Panc1 (cell line): Measurements from ENCODE around the gene ZNF346. TPM values are rescaled to one million over a fixed set of nuclear protein-coding genes. Genes with fewer than 3 reads are reported as not detected.

Experiments used
- ATAC-seq: fragments of 200-7000 bp; cut with Tn5 transposase; 2 replicates; pipeline ENCODE4 v1.9.1; 2020; ENCODE audit warnings: mild to moderate bottlenecking, moderate library complexity
- BruUV-seq: library from RNA; stranded (reverse); fragments of 400-500 nt; replicated peaks from 2 replicates; lab custom pipeline; 2021; lab: Mats Ljungman, UMichigan
- CTCF ChIA-PET: fragments of 300-600 bp; sonication (Branson Sonifier 250); formaldehyde crosslinking; loops from one replicate; lab custom pipeline; 2022; ENCODE audit warnings: antibody characterized with exemption; lab: Charles Lee
- POLR2A ChIA-PET: fragments of 300-600 bp; sonication (Branson Sonifier 250); formaldehyde crosslinking; loops from one replicate; lab custom pipeline; 2022; ENCODE audit warnings: antibody characterized with exemption; lab: Charles Lee
- DNase-seq: peaks from one replicate; pipeline ENCODE4 v3.0.0-alpha.2; 2010; ENCODE audit warnings: low read depth, low spot score
- H3K27ac ChIP-seq: 2 replicates; pipeline ENCODE4 v1.5.1; 2011; ENCODE audit warnings: mild to moderate bottlenecking, low read length, inconsistent platforms
- H3K27me3 ChIP-seq: fragments of 200-500 bp; sonication (Bioruptor generic); 2 replicates; pipeline ENCODE4 v1.6.0; 2014; ENCODE audit warnings: low read length, inconsistent platforms; ENCODE audit not compliant: control insufficient read depth, insufficient read depth
- H3K36me3 ChIP-seq: fragments of 200-500 bp; sonication (Bioruptor generic); 2 replicates; pipeline ENCODE4 v1.5.1; 2014; ENCODE audit warnings: inconsistent platforms, mild to moderate bottlenecking, low read length, moderate library complexity; ENCODE audit not compliant: control insufficient read depth, insufficient read depth
- H3K4me1 ChIP-seq: 2 replicates; pipeline ENCODE4 v1.5.1; 2011; ENCODE audit warnings: inconsistent platforms, mild to moderate bottlenecking, low read length, moderate library complexity; ENCODE audit not compliant: control insufficient read depth, insufficient read depth
- H3K4me3 ChIP-seq, 2 experiments: 2 replicates each; pipeline ENCODE4 v1.5.1; 2011 to 2012; ENCODE audit warnings: low read depth in 2 of 2, low read length in 2 of 2, mild to moderate bottlenecking in 2 of 2, inconsistent platforms in 1 of 2, moderate library complexity in 1 of 2
- H3K9me3 ChIP-seq: fragments of 200-500 bp; sonication (Bioruptor generic); 2 replicates; pipeline ENCODE4 v1.5.1; 2014; ENCODE audit warnings: low read depth, mild to moderate bottlenecking, inconsistent platforms, low read length, moderate library complexity; ENCODE audit not compliant: control insufficient read depth, insufficient read depth
- POLR2AphosphoS5 ChIP-seq: IDR thresholded peaks from 2 replicates; pipeline ENCODE4 v1.6.1; 2012; ENCODE audit warnings: mild to moderate bottlenecking, low read depth, low read length, moderate library complexity
- SIN3A ChIP-seq: IDR thresholded peaks from 2 replicates; pipeline ENCODE4 v1.6.1; 2012; ENCODE audit warnings: low read depth, mild to moderate bottlenecking, low read length, moderate library complexity, borderline replicate concordance; ENCODE audit not compliant: insufficient read depth
- TCF7L2 ChIP-seq: IDR thresholded peaks from 2 replicates; pipeline ENCODE4 v1.6.1; 2011; ENCODE audit warnings: mild to moderate bottlenecking, low read depth, low read length, inconsistent platforms
- in situ Hi-C: cut with HindIII; loops from 2 replicates; pipeline ENCODE4 v1.10.0; 2016; ENCODE audit warnings: low sequenced_read_pairs, low pct_unique_long_range_greater_than_20kb
- intact Hi-C: fragments of 100-400 bp; cut with micrococcal nuclease; formaldehyde crosslinking; loops from one replicate; pipeline ENCODE4 v1.10.0; 2022; ENCODE audit not compliant: unreplicated experiment
- total RNA-seq: library from RNA; stranded (reverse); gene quantifications from one replicate; pipeline ENCODE4 v1.2.1, GENCODE V29; 2021; ENCODE audit not compliant: unreplicated experiment
- TF ChIP-seq, protein P1 (sequence below): fragments of 450-650 bp; IDR thresholded peaks from 2 replicates; pipeline ENCODE4 v1.5.1; 2017; ENCODE audit warnings: mild to moderate bottlenecking
- TF ChIP-seq, protein P2 (sequence below), 2 experiments: IDR thresholded peaks; 2 replicates each; pipeline ENCODE4 v1.6.1; 2011 to 2012; ENCODE audit warnings: low read depth in 2 of 2, control low read depth in 1 of 2, low read length in 1 of 2, mild to moderate bottlenecking in 1 of 2, moderate library complexity in 1 of 2; ENCODE audit not compliant: insufficient read depth in 1 of 2

Gene ZNF346
- total RNA-seq, 1 experiment from 2014 or later = 21.3 TPM

DNA sequence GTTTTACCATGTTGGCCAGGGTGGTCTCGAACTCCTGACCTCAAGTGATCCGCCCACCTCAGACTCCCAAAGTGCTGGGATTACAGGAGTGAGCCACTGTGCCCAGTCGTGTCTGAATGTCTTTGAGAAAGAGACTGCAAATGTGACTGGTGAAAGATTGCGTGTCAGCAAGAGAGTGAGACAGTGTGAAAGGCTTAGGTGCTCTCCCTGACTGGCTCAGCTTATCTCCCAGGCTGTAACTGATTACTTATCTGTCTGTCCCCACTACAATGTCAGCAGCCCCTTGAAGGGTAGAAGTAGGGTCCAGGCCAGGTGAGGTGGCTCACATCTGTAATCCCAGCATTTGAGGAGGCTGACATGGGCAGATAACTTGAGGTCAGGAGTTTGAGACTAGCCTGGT is 60.9 kb downstream of the ZNF346 start:
- Histone ChIP-seq H3K36me3 (no peaks in the 10 kb centered on the region), H3K27ac (no peak overlapping the region), H3K4me1 (no peaks in the 10 kb centered on the region), H3K9me3 (no peaks in the 10 kb centered on the region), H3K4me3 (no peak overlapping the region), H3K27me3 (no peaks in the 10 kb centered on the region)
- BruUV-seq = no TSS peak
- in situ Hi-C loops = no loop called here
- intact Hi-C loops = no loop called here
- ChIA-PET POLR2A (no interaction called here), CTCF (no interaction called here)
- ATAC-seq (no peak), DNase-seq (no peak)
- TF ChIP-seq, protein P1, sequence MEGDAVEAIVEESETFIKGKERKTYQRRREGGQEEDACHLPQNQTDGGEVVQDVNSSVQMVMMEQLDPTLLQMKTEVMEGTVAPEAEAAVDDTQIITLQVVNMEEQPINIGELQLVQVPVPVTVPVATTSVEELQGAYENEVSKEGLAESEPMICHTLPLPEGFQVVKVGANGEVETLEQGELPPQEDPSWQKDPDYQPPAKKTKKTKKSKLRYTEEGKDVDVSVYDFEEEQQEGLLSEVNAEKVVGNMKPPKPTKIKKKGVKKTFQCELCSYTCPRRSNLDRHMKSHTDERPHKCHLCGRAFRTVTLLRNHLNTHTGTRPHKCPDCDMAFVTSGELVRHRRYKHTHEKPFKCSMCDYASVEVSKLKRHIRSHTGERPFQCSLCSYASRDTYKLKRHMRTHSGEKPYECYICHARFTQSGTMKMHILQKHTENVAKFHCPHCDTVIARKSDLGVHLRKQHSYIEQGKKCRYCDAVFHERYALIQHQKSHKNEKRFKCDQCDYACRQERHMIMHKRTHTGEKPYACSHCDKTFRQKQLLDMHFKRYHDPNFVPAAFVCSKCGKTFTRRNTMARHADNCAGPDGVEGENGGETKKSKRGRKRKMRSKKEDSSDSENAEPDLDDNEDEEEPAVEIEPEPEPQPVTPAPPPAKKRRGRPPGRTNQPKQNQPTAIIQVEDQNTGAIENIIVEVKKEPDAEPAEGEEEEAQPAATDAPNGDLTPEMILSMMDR = no peak
- TF ChIP-seq POLR2AphosphoS5 = no peak
- no peak for TF ChIP-seq TCF7L2
- TF ChIP-seq, protein P2, sequence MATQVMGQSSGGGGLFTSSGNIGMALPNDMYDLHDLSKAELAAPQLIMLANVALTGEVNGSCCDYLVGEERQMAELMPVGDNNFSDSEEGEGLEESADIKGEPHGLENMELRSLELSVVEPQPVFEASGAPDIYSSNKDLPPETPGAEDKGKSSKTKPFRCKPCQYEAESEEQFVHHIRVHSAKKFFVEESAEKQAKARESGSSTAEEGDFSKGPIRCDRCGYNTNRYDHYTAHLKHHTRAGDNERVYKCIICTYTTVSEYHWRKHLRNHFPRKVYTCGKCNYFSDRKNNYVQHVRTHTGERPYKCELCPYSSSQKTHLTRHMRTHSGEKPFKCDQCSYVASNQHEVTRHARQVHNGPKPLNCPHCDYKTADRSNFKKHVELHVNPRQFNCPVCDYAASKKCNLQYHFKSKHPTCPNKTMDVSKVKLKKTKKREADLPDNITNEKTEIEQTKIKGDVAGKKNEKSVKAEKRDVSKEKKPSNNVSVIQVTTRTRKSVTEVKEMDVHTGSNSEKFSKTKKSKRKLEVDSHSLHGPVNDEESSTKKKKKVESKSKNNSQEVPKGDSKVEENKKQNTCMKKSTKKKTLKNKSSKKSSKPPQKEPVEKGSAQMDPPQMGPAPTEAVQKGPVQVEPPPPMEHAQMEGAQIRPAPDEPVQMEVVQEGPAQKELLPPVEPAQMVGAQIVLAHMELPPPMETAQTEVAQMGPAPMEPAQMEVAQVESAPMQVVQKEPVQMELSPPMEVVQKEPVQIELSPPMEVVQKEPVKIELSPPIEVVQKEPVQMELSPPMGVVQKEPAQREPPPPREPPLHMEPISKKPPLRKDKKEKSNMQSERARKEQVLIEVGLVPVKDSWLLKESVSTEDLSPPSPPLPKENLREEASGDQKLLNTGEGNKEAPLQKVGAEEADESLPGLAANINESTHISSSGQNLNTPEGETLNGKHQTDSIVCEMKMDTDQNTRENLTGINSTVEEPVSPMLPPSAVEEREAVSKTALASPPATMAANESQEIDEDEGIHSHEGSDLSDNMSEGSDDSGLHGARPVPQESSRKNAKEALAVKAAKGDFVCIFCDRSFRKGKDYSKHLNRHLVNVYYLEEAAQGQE (IDR thresholded peaks at IDR 0.05; ENCODE audit: insufficient read depth in 1 of 2, low read depth in 2 of 2, low read length in 1 of 2) = no peak
- TF ChIP-seq SIN3A = no peak

DNA sequence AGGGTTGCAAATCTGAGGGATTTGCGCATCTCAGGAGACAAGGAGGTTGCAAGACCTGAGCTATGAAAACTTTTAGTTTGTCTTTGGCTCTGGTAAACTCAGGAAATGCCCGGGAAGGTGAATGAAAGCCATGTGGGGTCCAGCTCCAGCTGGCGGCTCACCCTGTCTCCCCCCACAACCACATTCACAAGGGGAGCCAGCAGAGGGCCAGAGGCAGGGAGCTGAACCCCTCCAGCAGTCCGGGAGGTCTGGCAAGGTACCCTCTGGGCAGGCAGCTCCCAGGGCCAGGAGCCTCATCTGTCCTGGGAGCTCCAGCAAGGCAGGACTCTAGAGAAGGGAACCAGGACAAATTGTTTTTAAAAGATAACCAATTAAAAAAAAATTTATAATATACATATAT is 61.7 kb downstream of the ZNF346 start:
- ChIA-PET CTCF (no interaction called here), POLR2A (interaction anchor here (0.6 kb wide), 1 partner anchor 433 kb away, joined by 3 read pairs; no protein-coding TSS in a partner anchor)
- DNase-seq = no peak
- Histone ChIP-seq H3K9me3 (no peaks in the 10 kb centered on the region), H3K36me3 (no peaks in the 10 kb centered on the region), H3K27ac (no peak overlapping the region), H3K4me3 (no peak overlapping the region), H3K27me3 (no peaks in the 10 kb centered on the region), H3K4me1 (no peaks in the 10 kb centered on the region)
- in situ Hi-C loops (no loop called here), intact Hi-C loops (no loop called here)
- no TSS peak for BruUV-seq
- no peak for ATAC-seq
- TF ChIP-seq, protein P1 = no peak
- TF ChIP-seq POLR2AphosphoS5 (no peak), SIN3A (no peak), TCF7L2 (no peak)
- TF ChIP-seq, protein P2 (IDR thresholded peaks at IDR 0.05; ENCODE audit: insufficient read depth in 1 of 2, low read depth in 2 of 2, low read length in 1 of 2) = no peak
